ENCODE data around the gene EYS. TPM values are rescaled to one million over a fixed set of nuclear protein-coding genes. Genes with fewer than 3 reads are reported as not detected.

EYS gene
- total RNA-seq, 1 donor from 2014 or later, result 0.06 TPM

- TF ChIP-seq CTCF (conservative IDR thresholded peaks at IDR 0.05; ENCODE audit: low read depth, low read length), result no peak
- H3K4me3 ChIP-seq (ENCODE audit: low read depth, low read length), result no peak overlapping the region
- DNase-seq (ENCODE audit: low read depth), result no peak
Observed at GRCh38 chr6:65709099-65709830, 2.2 kb upstream of the EYS start.

- DNase-seq (ENCODE audit: low read depth), result no peak
- no peak overlapping the region for H3K4me3 ChIP-seq (ENCODE audit: low read depth, low read length)
- TF ChIP-seq CTCF (conservative IDR thresholded peaks at IDR 0.05; ENCODE audit: low read depth, low read length), result no peak
Observed at GRCh38 chr6:65708162-65708561, 1.1 kb upstream of the EYS start.

- TF ChIP-seq CTCF (conservative IDR thresholded peaks at IDR 0.05; ENCODE audit: low read depth, low read length), result no peak
- no peak for DNase-seq (ENCODE audit: low read depth)
- H3K4me3 ChIP-seq (ENCODE audit: low read depth, low read length), result no peak overlapping the region
Observed at GRCh38 chr6:65706436-65706835, 590 bp downstream of the EYS start.

- TF ChIP-seq CTCF (conservative IDR thresholded peaks at IDR 0.05; ENCODE audit: low read depth, low read length), result no peak
- no peak overlapping the region for H3K4me3 ChIP-seq (ENCODE audit: low read depth, low read length)
- no peak for DNase-seq (ENCODE audit: low read depth)
Observed at GRCh38 chr6:65701325-65701724, 5.7 kb downstream of the EYS start.

GRCh38 chr6:65700561-65700960 is 6.5 kb downstream of the EYS start:
- TF ChIP-seq CTCF (conservative IDR thresholded peaks at IDR 0.05; ENCODE audit: low read depth, low read length), result no peak
- H3K4me3 ChIP-seq (ENCODE audit: low read depth, low read length), result no peak overlapping the region
- no peak for DNase-seq (ENCODE audit: low read depth)

- no peak for DNase-seq (ENCODE audit: low read depth)
- no peak overlapping the region for H3K4me3 ChIP-seq (ENCODE audit: low read depth, low read length)
- TF ChIP-seq CTCF (conservative IDR thresholded peaks at IDR 0.05; ENCODE audit: low read depth, low read length), result no peak
Observed at GRCh38 chr6:65692109-65692508, 14.9 kb downstream of the EYS start.

GRCh38 chr6:65680232-65680631 is 26.8 kb downstream of the EYS start:
- no peak for TF ChIP-seq CTCF (conservative IDR thresholded peaks at IDR 0.05; ENCODE audit: low read depth, low read length)
- no peak for DNase-seq (ENCODE audit: low read depth)
- no peak overlapping the region for H3K4me3 ChIP-seq (ENCODE audit: low read depth, low read length)

Measured in epithelial cell of proximal tubule (primary cell).